RKO (cell line): ENCODE measurements around the gene MARCHF9.
A peak's percentile ranks its signal among the peaks of the same experiment; 100 is the strongest.
"Not testable (repeated sequence)": the region's sequence is repeated elsewhere in the genome, so short reads cannot be mapped to it uniquely, and the experiment has no call there.

ENCODE experiments used
- DNase-seq: peaks from one replicate; pipeline ENCODE4 v3.0.0-alpha.2; 2016; ENCODE audit warnings: low spot score

MARCHF9 gene

DNA sequence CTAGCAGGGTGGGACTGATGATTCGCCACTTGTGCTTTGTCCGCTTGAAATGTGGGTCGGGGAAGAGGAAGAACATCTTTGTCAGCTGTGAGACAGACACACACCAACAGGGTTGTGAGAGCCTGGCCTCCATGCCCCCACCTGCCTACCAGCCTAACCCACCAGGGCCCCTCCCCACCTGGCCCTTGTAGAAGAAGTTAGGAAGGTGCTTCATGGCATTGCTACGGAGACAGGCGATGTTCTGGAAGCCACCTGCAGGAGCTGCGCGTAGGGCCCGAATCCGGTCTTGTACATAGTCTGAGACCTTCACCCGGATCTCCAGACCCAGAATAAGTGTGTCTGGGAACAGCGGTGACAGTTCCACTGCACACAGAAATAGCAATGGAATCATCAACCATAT is 14.7 kb downstream of the MARCHF9 start:
- DNase-seq = no peak

DNA sequence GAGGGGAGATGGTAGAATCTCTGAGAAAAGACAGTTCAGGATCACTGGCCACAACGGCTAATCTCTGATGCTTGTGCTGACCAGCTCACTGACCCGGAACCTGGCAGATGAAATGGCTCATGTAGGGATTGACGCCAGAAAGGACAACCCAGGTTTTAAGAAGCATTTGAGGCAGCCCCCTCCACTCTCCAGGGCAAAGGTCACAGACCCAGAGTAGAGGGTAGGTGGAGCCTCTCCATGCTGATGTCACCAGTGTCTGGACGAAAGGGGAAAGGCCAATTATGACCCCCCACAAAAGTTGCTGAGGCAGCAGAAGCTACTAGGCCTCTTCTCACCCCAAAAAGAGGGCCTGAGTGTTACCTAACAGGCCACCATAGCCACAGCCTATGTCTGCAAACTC is 15.8 kb downstream of the MARCHF9 start:
- DNase-seq = no peak

DNA sequence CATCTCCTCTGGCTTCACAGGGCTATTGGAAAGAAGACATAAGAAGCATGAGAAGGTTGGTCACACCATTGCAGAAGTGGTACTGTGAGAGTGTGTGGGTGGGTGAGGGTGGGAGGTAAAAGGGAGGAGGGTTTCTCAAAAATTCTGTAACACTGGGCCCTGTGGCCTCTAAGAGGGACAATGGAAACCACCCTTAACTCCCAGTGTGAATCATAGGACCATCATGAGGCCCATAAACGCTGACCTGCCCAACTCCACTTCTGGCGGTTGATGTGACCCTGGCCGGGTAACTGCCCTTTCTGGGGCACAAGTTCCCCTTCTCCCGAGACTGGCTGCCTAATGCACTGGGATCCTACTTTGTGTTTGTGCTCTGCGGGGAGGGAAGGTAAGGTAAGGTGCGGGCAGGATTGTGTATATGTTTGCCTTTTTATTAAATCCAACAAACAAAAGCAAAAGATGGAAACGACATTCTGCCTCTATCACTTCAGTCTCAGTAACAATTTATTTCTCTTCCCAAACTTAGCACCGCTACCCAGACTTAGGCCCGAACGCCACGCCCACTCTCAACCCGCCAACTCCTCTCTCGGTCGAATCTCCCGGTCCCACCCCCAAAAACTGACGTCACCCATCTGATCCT is 16.5 kb downstream of the MARCHF9 start:
- peak; percentile 93 for DNase-seq

DNA sequence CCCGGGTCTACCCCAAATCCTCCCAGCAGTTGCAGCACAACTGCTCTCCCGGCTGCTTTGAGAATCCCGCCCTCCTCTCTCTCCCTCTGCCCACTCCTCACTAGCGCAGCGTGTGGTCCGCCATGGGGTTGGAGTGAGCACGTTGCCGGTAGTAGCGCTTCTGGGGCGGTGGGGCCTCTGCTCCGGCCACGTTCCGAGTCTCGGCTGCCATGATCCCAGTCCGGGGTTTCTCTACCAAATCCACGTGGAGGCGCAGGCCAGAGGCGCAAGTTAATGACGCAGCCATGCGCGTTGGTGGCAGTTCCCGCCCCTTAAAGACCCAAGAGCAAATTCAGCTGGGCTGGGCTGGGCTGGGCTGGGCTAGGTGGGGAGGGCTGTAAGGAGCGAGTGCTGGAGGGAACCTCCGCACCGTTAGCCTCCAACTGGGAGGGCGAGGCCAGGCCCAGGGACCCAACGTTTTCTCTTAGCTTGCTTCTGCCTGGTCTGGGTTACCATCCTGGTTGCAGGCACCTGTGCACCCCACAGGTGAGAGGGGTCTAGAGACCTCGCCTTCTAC is 17.0 kb downstream of the MARCHF9 start, which contains the start of gene METTL1:
METTL1 (minus strand) TSS at position 233 of the 556 bp plus-strand sequence; CDS start at position 211, 22 bp downstream.
- DNase-seq = peak; percentile 97

DNA sequence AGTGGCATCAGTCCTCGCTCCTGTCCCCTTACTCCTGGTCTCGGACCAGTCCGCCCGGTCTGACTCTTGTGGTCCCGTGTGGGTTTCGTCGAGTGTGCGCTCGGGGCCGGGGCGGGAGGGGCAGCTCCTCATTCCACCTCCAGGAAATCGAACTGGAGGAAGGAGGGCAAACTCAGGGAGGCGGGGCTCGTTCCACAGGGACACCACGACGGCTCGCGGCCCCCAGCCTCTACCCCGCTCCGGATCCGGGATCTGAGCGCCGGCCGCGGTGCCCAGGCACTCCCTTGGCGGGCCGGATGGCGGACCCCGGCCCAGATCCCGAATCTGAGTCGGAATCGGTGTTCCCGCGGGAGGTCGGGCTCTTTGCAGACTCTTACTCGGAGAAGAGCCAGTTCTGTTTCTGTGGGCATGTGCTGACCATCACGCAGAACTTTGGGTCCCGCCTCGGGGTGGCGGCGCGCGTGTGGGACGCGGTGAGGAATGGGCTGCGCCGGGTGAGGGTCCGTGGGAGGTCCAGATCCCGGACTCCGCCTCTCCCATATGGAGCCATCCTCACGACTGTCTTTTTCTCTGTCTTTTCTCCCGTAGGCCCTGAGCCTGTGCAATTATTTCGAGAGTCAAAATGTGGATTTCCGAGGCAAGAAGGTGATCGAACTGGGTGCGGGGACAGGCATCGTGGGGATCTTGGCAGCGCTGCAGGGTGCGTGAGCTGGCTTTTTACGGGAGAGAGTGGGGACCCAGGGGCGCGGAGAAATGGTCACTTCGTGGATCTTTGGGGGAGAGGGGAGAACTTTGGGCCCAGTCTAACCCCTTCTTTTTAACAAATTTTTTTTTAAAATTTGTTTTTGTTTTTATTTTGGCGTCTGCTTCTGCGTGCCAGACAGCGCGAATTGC is 17.8 kb downstream of the MARCHF9 start, which contains the start of gene EEF1AKMT3:
EEF1AKMT3 (plus strand) TSS at position 186 of the 894 bp plus-strand sequence; CDS start at position 297, 111 bp downstream.
- DNase-seq = peak; percentile 66

DNA sequence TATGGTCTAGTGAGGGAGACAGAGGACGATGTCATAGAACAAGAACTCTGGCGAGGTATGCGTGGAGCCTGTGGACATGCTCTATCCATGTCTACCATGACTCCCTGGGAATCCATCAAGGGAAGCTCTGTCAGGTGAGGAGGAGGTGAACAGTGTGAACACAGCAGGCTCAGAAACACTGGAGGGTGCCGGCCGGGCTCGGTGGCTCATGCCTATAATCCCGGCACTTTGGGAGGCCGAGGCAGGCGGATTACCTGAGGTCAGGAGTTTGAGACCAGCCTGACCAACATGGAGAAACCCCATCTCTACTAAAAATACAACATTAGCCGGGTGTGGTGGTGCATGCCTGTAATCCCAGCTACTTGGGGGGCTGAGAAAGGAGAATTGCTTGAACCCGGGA is 19.7 kb downstream of the MARCHF9 start:
- DNase-seq = not testable (repeated sequence)

DNA sequence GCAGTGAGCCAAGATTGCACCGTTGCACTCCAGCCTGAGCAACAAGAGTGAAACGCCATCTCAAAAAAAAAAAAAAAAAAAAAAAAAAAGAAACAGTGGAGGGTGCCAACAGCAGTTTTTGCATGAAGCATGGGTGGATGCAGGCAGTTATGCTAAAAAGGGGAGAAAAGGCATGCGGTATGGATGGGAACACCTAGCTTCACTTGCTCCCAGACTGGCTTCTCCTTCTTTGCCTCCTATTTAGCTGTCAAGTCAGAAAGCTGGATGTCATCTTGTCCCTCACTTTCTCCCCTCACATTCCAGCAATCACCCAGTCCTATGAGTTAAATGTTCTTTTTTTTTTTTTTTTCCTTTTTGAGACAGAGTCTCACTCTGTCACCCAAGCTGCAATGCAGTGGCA is 20.1 kb downstream of the MARCHF9 start:
- DNase-seq = no peak

DNA sequence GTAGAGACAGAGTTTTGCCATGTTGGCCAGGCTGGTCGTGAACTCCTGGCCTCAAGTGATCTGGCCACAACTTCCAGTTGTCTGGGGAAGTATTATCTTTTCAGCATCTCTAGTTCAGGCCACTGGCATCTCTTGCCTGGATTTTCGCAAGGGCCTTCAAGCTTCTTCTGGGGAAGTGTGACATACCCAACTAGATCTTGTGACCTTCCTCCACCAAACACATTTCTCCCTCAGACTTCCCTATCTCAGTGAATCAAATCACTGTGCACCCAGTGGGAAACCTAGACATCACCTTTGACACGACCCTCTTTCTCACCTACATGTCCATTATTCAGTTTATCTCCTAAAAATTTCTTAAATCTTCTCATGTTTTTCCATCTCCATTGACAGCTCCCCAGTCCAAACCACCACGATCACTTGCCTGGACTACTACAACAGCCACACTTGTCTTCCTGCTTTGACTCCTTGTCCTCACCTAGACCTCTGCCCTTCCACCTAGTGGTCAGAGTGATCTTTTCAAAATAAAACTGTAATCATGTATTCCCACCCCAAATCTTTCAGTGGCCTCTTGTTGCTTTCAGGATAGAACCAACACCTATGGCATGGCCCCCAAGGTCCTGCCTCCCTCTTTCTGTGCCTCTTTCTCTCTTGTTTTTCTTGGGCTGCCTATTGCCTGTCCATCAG is 20.8 kb downstream of the MARCHF9 start:
- peak; percentile 47 for DNase-seq

DNA sequence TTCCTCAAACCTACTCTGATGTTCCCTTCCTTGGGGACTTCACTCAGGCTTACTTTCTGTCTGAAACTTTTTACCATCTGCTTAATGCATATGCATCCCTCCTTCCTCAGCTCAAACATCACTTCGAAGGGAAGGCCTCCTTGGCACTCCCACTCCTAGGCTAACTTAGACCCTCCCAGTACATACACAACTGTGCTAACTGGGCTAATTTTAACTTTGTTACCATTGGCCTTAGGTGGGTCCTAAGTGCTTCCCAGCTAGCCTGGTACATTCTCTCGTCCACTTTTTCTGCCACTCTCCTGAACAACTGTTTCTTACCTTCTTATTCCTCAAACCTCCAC is 21.3 kb downstream of the MARCHF9 start:
- no peak for DNase-seq

DNA sequence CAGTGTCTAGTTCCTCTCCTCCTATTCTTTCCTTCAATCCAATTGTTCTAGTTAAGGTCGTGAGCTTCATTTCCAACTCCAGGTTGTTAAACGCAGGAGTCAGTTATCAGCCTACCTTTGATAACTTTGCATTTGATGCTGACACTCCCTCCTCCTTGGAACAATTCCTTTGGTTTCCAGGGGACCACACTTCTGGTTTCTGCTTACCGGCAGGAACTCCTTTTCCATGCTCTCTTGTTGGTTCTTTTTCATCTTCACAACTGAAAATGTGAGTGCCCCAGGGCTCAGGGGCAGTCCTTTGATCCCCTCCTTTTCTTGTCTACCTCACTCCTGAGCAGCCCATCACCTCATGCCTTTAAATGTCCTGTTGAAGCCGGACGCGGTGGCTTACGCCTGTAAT is 22.5 kb downstream of the MARCHF9 start:
- DNase-seq = no peak

DNA sequence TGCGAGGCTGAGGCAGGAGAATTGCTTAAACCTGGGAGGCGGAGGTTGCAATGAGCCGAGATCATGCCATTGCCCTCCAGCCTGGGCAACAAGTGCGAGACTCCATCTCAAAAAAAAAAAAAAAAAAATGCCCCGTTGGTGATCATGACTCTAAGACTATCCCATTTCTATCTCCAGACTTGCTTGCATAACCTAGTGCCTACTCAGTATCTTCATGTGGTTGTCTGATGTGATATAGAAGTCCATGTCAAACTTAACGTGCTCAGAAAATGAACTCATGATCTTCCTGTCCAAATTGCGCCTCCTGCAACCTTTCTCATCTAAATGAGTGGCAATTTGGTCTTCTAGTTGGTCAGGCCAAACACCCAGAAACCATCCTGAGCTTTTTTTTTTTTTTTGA is 23.0 kb downstream of the MARCHF9 start:
- no peak for DNase-seq

DNA sequence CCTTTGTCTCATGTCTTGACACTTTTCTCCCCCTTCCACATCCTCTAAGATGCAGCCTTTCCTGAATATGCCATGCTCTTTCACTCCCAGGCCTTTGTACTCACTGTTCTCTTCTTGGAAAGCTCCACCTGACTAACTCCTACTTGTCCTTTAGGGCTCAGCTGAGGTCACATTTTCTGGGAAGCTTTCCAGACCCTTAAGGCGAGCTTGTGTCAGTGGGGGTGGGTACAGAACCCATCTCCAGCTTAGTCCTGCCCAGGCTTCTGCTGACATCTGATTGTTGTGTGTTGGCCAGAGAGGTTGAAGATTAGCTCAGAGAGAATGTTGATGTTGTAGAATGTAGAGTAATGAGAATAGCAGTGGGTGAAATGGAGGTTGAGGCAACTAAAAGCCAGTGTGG is 24.8 kb downstream of the MARCHF9 start:
- no peak for DNase-seq

DNA sequence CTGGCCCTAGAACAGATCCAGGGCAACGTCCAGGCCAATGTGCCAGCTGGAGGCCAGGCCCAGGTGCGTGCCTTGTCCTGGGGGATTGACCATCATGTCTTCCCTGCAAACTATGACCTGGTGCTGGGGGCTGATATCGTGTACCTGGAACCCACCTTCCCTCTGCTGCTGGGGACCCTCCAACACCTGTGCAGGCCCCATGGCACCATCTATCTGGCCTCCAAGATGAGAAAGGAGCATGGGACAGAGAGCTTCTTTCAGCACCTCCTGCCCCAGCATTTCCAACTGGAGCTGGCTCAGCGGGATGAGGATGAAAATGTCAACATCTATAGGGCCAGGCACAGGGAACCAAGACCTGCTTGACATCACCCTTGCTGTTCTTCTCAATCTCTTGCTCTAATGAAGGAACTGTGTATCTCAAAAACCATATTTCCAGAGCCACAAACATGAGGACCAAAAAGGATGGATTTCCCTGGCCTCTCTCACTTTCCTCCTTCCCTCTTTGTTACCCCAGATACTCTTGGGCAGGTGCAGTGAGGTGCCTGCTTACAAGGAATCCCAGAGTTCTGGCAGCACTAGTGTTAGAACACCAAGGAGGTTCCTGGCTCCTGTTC is 25.5 kb downstream of the MARCHF9 start:
- no peak for DNase-seq

DNA sequence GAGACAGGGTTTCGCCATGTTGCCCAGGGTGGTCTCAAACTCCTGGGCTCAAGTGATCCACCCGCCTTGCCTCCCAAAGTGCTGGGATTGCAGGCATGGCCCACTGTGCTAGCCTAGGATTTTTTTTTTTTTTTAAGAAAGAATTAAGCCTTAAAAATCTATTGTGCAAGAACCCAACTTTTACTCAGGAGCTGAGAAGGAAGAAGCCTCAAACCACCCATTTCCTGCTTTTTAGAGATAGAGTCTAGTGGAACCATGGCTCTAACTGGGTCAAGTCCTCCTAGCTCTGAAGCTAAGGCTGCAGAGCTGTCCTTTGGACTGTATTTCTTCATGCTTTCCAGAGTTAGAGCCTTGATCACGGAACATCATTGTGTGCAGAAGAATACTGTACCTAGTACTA is 26.3 kb downstream of the MARCHF9 start:
- no peak for DNase-seq

DNA sequence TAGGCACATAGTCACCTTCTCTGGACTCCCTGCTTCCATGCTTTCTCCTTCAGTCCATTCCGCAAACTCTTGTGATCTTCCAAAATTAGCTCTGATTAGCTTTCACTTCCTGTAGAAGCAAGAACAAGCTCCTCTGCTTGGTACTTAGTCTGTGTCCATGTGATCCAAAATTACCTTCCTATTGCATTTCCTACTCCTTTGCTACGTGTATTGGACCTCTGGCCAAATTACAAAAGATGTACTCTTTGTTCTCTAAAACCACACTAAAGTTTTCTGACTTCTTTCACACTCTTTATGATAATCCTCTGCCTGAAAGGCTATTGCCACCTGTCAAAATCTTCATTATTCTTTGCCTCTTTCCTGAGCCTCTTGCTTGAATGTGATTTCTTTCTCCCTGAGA is 26.9 kb downstream of the MARCHF9 start:
- DNase-seq = no peak

DNA sequence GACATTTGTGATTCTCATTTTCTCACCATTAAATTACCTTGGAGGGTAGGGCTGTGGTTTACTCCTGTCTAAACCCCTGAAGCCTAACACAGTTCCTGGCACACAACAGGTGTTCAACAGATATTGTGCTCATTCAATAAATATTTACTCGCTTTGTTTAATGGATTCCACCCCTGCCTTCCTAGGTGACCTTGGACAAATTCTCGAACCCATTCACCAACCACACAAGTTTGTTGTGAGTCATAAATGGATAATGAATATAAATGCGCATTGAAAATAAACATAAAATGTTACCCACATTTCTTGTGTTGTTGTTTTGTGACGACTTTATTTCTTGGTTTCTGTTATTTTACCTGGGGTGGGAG is 27.3 kb downstream of the MARCHF9 start:
- no peak for DNase-seq

DNA sequence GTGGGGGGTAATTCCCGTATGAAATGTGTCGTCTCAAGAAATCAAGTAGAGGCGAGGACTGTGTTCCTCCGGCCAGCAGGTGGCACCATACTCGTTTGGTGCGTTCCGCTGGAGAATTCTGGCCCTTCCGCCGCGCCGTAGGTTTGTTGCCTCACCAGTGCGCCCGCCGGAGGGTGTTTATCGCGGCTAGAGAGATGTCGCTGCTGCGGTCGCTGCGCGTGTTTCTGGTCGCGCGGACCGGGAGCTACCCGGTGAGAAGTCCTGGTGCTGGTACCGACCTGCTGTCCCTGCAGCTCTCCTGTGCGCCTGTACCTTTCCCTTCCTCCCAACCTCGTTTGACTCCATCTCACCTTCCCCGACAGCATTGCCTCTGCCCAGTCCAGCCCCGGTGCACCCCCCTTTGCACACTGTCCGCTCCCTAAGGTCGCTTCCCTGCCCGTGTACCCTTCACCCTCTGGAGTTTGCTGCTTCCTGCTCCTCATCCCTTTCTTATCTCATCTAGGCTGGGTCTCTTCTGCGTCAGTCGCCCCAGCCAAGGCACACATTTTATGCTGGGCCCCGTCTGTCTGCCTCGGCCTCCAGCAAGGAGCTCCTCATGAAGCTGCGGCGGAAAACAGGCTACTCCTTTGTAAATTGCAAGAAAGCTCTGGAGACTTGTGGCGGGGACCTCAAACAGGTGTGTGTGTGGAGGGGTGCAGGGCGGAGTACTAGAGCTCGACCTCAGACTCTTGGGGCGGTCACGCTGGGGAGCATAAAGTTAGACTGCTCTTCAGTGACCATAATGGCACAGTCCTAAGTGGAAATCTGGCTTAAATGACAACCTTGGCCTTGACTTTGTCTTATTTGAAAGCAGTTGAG is 27.9 kb downstream of the MARCHF9 start, which contains the start of gene TSFM:
TSFM (plus strand) TSS at position 180 of the 858 bp plus-strand sequence; CDS start at position 195, 15 bp downstream.
- DNase-seq = peak; percentile 94

DNA sequence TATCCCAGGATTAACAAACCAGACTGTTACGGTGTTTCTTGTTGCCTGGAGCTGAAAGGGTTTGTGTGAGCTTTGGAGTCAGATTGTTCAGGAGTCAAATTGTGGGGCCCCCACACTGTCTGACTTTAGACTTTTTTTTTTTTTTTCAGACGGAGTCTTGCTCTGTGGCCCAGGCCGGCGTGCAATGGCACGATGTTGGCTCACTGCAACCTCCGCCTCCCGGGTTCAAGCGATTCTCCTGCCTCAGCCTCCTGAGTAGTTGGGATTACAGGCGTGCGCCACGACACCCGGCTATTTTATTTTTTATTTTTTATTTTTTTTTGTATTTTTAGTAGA is 28.5 kb downstream of the MARCHF9 start:
- no peak for DNase-seq

DNA sequence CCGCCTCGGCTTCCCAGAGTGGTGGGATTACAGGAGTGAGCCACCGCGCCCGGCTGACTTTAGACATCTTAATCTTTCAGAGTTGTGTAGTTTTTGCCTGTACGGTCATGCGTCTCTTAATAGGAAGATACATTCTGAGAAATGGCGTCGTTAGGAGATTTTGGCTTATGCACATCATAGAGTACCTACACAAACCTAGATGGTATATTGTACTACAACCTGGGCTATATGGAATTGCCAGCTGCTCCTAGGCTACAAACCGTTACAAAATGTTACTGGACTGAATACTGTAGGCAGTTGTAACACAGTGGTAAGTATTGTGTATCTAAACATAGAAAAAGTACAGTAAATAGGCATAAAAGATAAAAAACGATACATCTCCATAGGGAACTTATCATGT is 29.0 kb downstream of the MARCHF9 start:
- no peak for DNase-seq

DNA sequence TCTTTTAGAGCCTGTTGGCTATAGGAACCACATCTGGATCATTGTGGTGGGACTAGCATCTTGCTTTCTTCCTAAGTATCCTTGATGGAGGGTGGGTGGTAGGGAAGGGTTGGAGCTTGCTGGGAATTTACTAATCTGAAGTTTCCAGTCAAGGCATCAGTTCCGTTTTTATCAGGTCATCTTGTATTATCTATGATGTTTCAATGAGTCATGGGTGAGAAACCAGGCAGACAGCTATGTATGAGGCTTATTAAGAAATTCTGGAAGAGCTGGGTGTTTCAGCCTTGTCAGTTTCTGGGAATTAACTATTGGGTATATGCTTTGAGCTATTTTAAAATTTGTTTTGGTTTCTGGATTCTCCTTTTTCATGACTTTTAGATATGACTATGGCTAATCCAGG is 39.0 kb downstream of the MARCHF9 start:
- DNase-seq = peak; percentile 86

DNA sequence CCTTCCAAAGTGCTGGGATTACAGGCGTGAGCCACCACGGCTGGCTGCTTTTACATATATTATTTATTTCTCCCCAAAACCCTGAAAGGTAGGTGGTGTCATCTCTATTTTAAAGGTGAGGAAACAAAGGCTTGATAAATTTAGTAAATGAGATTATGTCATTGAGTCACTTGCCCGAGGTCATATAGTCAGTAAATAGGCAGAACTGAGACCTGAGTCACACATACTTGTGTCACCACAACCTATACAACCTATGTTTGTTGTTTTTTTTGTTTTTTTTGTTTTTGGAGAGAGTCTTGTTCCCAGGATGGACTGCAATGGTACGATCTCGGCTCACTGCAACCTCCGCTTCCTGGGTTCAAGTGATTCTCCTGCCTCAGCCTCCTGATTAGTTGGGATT is 40.5 kb downstream of the MARCHF9 start:
- DNase-seq = peak; percentile 32
